Measurements from ENCODE around the gene RNF138. TPM values are rescaled to one million over a fixed set of nuclear protein-coding genes. Genes with fewer than 3 reads are reported as not detected.

The RNF138 gene
- polyA plus RNA-seq, 2 of the 4 experiments (the other 2 are of a cell fraction): 17.4 to 18.3 TPM

- H3K27ac ChIP-seq: no peak overlapping the region
- no peak for TF ChIP-seq PBX3 (IDR thresholded peaks at IDR 0.05)
- no peak for TF ChIP-seq SMC3 (IDR thresholded peaks at IDR 0.05)
- no peak for TF ChIP-seq REST (IDR thresholded peaks at IDR 0.05)
- no peak for TF ChIP-seq FOSL2 (IDR thresholded peaks at IDR 0.05)
- no peak for TF ChIP-seq FOSL2 (CRISPR knock-in tag; IDR thresholded peaks at IDR 0.05)
- no peak for TF ChIP-seq HMGXB4 (CRISPR knock-in tag; IDR thresholded peaks at IDR 0.05; ENCODE audit: borderline replicate concordance)
- no peak for TF ChIP-seq EHMT2 (IDR thresholded peaks at IDR 0.05; ENCODE audit: low read depth)
- TF ChIP-seq HOXA7 (CRISPR knock-in tag; IDR thresholded peaks at IDR 0.05): no peak
- no peak for TF ChIP-seq FOXS1 (CRISPR knock-in tag; IDR thresholded peaks at IDR 0.05)
- TF ChIP-seq TFCP2L1 (CRISPR knock-in tag; IDR thresholded peaks at IDR 0.05): no peak
- no peak for TF ChIP-seq ESRRA (IDR thresholded peaks at IDR 0.05; ENCODE audit: borderline replicate concordance, low read length)
- FAIRE-seq (no peak), DNase-seq (ENCODE audit: low read depth in 1 of 2, low spot score in 1 of 2) (no peak), ATAC-seq (no peak)
- H3K4me2 ChIP-seq: no peak overlapping the region
- H3K4me1 ChIP-seq: no peaks in the 10 kb centered on the region
- WGBS (ENCODE audit: missing lambda C conversion rate): 12% methylated on average over 4 of the region's 5 CpGs
- H3K4me3 ChIP-seq: no peak overlapping the region
- no peaks in the 10 kb centered on the region for H3K9me3 ChIP-seq
- ChIA-PET CTCF (interaction anchor here (2.0 to 11.9 kb wide), 2 partner anchors 119 to 398 kb away, joined by 4 to 165 read pairs; no protein-coding TSS in a partner anchor), POLR2A (no interaction called here)
These were observed 61.2 kb downstream of the RNF138 start for GRCh38 chr18:32152705-32153448.

GRCh38 chr18:32156855-32157254, 65.2 kb downstream of the RNF138 start:
- Histone ChIP-seq H3K27ac (no peak overlapping the region), H3K9me3 (no peaks in the 10 kb centered on the region), H3K4me1 (no peaks in the 10 kb centered on the region), H3K4me3 (no peak overlapping the region), H3K4me2 (no peak overlapping the region)
- POLR2A ChIA-PET: no interaction called here
- ATAC-seq (no peak), DNase-seq (ENCODE audit: low read depth in 1 of 2, low spot score in 1 of 2) (no peak), FAIRE-seq (no peak)
- no peak for TF ChIP-seq SMC3 (IDR thresholded peaks at IDR 0.05)
- TF ChIP-seq MAFK (IDR thresholded peaks at IDR 0.05; ENCODE audit: partially characterized antibody): no peak
- no peak for TF ChIP-seq EP300 (IDR thresholded peaks at IDR 0.05)
- TF ChIP-seq RARB (CRISPR knock-in tag; IDR thresholded peaks at IDR 0.05): no peak
- no peak for TF ChIP-seq ZSCAN20 (CRISPR knock-in tag; IDR thresholded peaks at IDR 0.05)
- no peak for TF ChIP-seq NFE2L2 (conservative IDR thresholded peaks at IDR 0.05; ENCODE audit: low read length)
- TF ChIP-seq PHF8 (IDR thresholded peaks at IDR 0.05; ENCODE audit: borderline replicate concordance, low read depth): no peak
- no peak for TF ChIP-seq RAD21 (conservative IDR thresholded peaks at IDR 0.05 in 1 of 2, IDR thresholded peaks at IDR 0.05 in 1 of 2)
- no peak for TF ChIP-seq ZFP36 (IDR thresholded peaks at IDR 0.05; ENCODE audit: borderline replicate concordance, partially characterized antibody)
- TF ChIP-seq FOSB (CRISPR knock-in tag; IDR thresholded peaks at IDR 0.05): no peak
- TF ChIP-seq CBX8 (IDR thresholded peaks at IDR 0.05): no peak
- CTCF ChIA-PET: interaction anchor here (0.7 to 11.9 kb wide), 8 partner anchors 16 to 618 kb away, joined by 3 to 165 read pairs (median 6); no protein-coding TSS in a partner anchor
